22Rv1 (cell line): Measurements from ENCODE around the gene RALBP1.

Experiments
- ZFX ChIP-seq: fragments of 450-650 bp; IDR thresholded peaks from 2 replicates; pipeline ENCODE4 v1.6.1; 2017; ENCODE audit warnings: antibody characterized with exemption, borderline replicate concordance
- TF ChIP-seq, protein P1 (sequence below): fragments of 450-650 bp; IDR thresholded peaks from 2 replicates; pipeline ENCODE4 v1.5.1; 2017; ENCODE audit warnings: mild to moderate bottlenecking

DNA sequence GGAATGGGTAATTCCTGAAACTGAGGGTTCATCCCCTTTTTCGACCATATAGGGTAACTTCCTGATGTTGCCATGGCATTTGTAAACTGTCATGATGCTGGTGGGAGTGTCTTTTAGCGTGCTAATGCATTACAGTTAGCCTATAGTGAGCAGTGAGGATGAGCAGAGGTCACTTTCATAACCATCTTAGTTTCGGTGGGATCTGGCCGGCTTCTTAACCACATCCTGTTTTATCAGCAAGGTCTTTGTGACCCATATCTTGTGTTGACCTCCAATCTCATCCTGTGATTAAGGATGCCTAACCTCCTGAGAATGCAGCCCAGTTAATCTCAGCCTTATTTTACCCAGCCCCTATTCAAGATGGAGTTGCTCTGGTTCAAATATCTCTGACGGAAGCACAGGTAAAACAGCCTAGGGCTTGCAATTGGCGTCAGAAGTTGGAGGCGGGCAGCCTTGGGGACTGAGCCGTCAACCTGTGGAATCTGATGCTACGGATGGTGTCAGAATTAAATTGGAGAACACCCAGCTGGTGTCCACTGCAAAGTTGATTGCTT is 19.5 kb downstream of the RALBP1 start:
- TF ChIP-seq, protein P1, sequence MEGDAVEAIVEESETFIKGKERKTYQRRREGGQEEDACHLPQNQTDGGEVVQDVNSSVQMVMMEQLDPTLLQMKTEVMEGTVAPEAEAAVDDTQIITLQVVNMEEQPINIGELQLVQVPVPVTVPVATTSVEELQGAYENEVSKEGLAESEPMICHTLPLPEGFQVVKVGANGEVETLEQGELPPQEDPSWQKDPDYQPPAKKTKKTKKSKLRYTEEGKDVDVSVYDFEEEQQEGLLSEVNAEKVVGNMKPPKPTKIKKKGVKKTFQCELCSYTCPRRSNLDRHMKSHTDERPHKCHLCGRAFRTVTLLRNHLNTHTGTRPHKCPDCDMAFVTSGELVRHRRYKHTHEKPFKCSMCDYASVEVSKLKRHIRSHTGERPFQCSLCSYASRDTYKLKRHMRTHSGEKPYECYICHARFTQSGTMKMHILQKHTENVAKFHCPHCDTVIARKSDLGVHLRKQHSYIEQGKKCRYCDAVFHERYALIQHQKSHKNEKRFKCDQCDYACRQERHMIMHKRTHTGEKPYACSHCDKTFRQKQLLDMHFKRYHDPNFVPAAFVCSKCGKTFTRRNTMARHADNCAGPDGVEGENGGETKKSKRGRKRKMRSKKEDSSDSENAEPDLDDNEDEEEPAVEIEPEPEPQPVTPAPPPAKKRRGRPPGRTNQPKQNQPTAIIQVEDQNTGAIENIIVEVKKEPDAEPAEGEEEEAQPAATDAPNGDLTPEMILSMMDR, result no peak
- no peak for TF ChIP-seq ZFX
